MM.1S (cell line): ENCODE data around the gene ZBTB18.
"Not testable (repeated sequence)": the region's sequence is repeated elsewhere in the genome, so short reads cannot be mapped to it uniquely, and the experiment has no call there.

Experiments used
- CTCF ChIP-seq: fragments of 300-600 bp; sonication (generic); IDR thresholded peaks from 2 replicates; pipeline ENCODE4 v1.5.1; 2016; ENCODE audit warnings: antibody characterized with exemption, low read length, mixed read lengths
- EZH2 ChIP-seq: fragments of 300-600 bp; sonication (generic); optimal IDR thresholded peaks from 2 replicates; pipeline ENCODE3; 2017; ENCODE audit warnings: low read depth, mild to moderate bottlenecking, antibody characterized with exemption, low read length, mixed read lengths

GRCh38 chr1:244014862-244015261 is 36.2 kb upstream of the ZBTB18 start:
- not testable (repeated sequence) for TF ChIP-seq CTCF, EZH2
